Lung (tissue), 12 donors: ENCODE measurements around the gene HIKESHI. TPM values are rescaled to one million over a fixed set of nuclear protein-coding genes. Genes with fewer than 3 reads are reported as not detected.

Source experiments
- ATAC-seq: fragments of 200-7000 bp; cut with Tn5 transposase; one replicate; pipeline ENCODE4 v1.9.1; 2020; ENCODE audit warnings: moderate number of reproducible peaks; ENCODE audit not compliant: insufficient read depth, low FRiP score
- DNase-seq, 3 donors: peaks; one replicate each; pipeline ENCODE4 v3.0.0-alpha.2; 2013 to 2017
- H3K27ac ChIP-seq, 2 donors: one replicate each; pipeline ENCODE4 v1.5.1; 2013; ENCODE audit warnings: mild to moderate bottlenecking in 2 of 2, moderate library complexity in 2 of 2, control low read depth in 1 of 2, inconsistent platforms in 1 of 2, low read depth in 1 of 2, low read length in 1 of 2
- H3K27me3 ChIP-seq, 3 donors: one replicate each; pipeline ENCODE4 v1.5.1; 2013; ENCODE audit warnings: low read length in 2 of 3; ENCODE audit not compliant: control insufficient read depth in 3 of 3, insufficient read depth in 3 of 3
- H3K36me3 ChIP-seq, 4 donors: one replicate each; pipeline ENCODE4 v1.5.1; 2013; ENCODE audit warnings: low read length in 4 of 4, mild to moderate bottlenecking in 1 of 4, moderate library complexity in 1 of 4; ENCODE audit not compliant: control insufficient read depth in 4 of 4, insufficient read depth in 4 of 4
- H3K4me1 ChIP-seq, 5 donors: one replicate each; pipeline ENCODE4 v1.5.1; 2013; ENCODE audit warnings: low read length in 5 of 5, mild to moderate bottlenecking in 2 of 5, moderate library complexity in 1 of 5; ENCODE audit not compliant: control insufficient read depth in 5 of 5, insufficient read depth in 5 of 5
- H3K4me3 ChIP-seq: one replicate; pipeline ENCODE4 v1.5.1; 2013; ENCODE audit warnings: mild to moderate bottlenecking, control low read depth, moderate library complexity
- H3K9ac ChIP-seq, 2 donors: one replicate each; pipeline ENCODE4 v1.5.1; 2013; ENCODE audit warnings: low read length in 2 of 2, control low read depth in 1 of 2; ENCODE audit not compliant: insufficient read depth in 1 of 2
- H3K9me3 ChIP-seq, 4 donors: one replicate each; pipeline ENCODE4 v1.5.1; 2013; ENCODE audit warnings: low read length in 3 of 4, mild to moderate bottlenecking in 1 of 4, moderate library complexity in 1 of 4; ENCODE audit not compliant: control insufficient read depth in 4 of 4, insufficient read depth in 3 of 4
- WGBS, 2 donors: extraction: QIAGEN DNeasy Blood & Tissue Kit; methylation state at CpG; one replicate each; pipeline ENCODE4 v1.1.7; 2013; 5-methylcytosine and 5-hydroxymethylcytosine counted together
- polyA plus RNA-seq, 2 donors: library from polyadenylated mRNA; stranded (reverse); fragments of 200-250 nt; gene quantifications; one replicate each; pipeline ENCODE4 v1.2.1, GENCODE V29; 2013
- total RNA-seq, 2 donors: library from RNA; depleted of rRNA in 1 of 2; stranded (reverse); fragments of >200 nt in 1 of 2; gene quantifications; one replicate each; pipeline ENCODE4 v1.2.1, GENCODE V29; 2014 to 2021
- TF ChIP-seq, protein P1 (sequence below): IDR thresholded peaks from 2 replicates; pipeline ENCODE4 v1.5.1; 2012; ENCODE audit warnings: mild to moderate bottlenecking; ENCODE audit errors: control extremely low read depth, extremely low read depth
- donor health status: control.
- donor health status: control.
- donor health status: Bipolar disorder and iron deficiency.
- donor health status: healthy.
- donor health status: DM: yes; HTN: yes; CAD: no.

The HIKESHI gene
- total and polyA plus RNA-seq, 4 donors = 27.0 to 37.1 (median 32.6) TPM

DNA sequence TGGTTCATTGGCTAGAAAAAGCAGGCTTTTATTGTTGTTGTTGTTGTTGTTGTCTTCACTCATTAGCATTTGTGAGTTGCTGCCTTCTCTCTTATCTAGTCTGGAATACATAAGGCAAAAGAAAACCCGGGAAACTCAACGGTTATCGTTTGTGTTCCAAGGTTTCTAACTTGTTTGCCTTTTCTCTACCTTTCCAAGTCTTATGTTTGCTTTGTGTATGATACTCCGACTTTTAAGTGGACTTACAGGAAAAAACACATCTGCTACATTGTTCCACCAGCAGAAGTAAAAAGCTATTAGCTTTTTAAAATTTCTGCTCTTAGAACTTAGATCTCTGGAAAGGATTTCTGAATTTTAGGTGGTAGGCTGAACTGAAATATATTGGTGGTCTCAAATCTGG, 27.0 kb upstream of the HIKESHI start:
- Histone ChIP-seq H3K9ac (no peak overlapping the region), H3K36me3 (peaks cover 4 to 30% (median 14%) of the 10 kb centered on the region in 4 donors), H3K27ac (no peak overlapping the region), H3K27me3 (no peaks in the 10 kb centered on the region), H3K4me3 (no peak overlapping the region), H3K9me3 (no peaks in the 10 kb centered on the region), H3K4me1 (peaks cover 0 to 6% (median 2%) of the 10 kb centered on the region in 5 donors)
- no peak for DNase-seq
- ATAC-seq = no peak
- TF ChIP-seq, protein P1, sequence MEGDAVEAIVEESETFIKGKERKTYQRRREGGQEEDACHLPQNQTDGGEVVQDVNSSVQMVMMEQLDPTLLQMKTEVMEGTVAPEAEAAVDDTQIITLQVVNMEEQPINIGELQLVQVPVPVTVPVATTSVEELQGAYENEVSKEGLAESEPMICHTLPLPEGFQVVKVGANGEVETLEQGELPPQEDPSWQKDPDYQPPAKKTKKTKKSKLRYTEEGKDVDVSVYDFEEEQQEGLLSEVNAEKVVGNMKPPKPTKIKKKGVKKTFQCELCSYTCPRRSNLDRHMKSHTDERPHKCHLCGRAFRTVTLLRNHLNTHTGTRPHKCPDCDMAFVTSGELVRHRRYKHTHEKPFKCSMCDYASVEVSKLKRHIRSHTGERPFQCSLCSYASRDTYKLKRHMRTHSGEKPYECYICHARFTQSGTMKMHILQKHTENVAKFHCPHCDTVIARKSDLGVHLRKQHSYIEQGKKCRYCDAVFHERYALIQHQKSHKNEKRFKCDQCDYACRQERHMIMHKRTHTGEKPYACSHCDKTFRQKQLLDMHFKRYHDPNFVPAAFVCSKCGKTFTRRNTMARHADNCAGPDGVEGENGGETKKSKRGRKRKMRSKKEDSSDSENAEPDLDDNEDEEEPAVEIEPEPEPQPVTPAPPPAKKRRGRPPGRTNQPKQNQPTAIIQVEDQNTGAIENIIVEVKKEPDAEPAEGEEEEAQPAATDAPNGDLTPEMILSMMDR = no peak
- whole genome bisulfite sequencing, 2 donors = 66 to 80% methylated on average over 4 of the region's 4 CpGs

DNA sequence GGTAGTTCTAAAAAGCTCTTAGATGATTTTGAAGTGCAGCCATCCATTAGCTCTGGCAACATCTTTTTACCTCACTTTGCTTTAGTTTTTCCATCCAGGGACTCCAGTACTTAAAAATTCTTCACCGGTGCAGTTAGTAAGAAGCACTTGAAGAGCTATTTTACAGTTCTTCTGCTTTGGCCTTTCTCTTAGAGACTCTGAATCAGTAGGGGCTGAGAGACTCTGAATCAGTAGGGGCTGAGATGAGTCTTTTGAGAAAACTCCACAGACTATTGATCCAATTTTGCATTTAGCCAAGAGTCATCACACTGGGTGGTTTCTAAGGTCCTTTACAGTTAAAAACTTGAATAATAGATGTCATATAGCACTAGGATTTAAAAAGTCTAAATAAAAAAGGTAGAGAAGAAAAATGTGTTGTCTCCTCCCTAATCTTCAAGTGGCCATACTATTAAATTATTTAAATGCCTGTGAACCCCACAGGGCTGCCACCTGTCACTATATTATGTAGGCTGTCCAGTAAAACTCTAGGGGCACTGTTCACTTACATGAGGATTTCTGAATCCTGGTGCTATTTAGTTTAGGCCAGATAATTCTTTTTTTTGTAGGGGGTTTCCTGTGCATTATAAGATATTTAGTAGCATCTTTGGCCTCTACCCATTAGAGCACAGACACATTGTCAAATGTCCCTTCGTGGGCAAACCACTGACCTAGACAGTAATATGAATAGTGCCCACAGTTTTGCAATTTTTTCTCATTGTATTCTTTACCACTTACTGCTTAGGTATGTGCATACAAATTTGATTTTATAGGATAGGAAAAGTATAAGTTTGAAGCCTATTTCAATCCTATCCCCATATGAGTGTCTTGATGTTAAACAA, 26.3 kb upstream of the HIKESHI start:
- TF ChIP-seq, protein P1 = no peak
- Histone ChIP-seq H3K9me3 (no peaks in the 10 kb centered on the region), H3K36me3 (peaks cover 4 to 28% (median 13%) of the 10 kb centered on the region in 4 donors), H3K4me1 (peaks cover 0 to 6% (median 2%) of the 10 kb centered on the region in 5 donors), H3K27me3 (no peaks in the 10 kb centered on the region), H3K4me3 (no peak overlapping the region), H3K27ac (no peak overlapping the region), H3K9ac (no peak overlapping the region)
- no peak for DNase-seq
- no peak for ATAC-seq
- 80 to 96% methylated on average over 2 of the region's 2 CpGs for WGBS, 2 donors

DNA sequence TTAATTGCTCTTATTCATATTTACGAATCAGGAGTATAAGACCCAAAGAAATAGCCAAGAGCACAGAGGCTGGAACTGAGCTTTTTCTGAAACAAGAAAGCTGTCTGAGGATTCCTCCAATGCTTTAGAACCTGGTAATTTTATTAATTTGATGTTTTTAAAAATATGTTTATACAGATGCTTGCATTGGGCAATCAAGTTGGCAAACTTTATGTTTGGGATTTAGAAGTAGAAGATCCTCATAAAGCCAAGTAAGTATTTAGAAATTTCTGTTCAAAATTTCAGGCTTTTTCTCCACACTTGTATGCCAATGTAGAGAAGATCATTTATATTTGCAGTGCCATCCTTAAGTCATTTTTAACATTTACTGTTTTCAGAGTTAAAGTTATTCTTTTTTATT, 24.3 kb upstream of the HIKESHI start:
- TF ChIP-seq, protein P1 = no peak
- Histone ChIP-seq H3K4me3 (no peak overlapping the region), H3K9me3 (no peaks in the 10 kb centered on the region), H3K4me1 (peaks cover 0 to 6% (median 2%) of the 10 kb centered on the region in 5 donors), H3K36me3 (peaks cover 4 to 28% (median 13%) of the 10 kb centered on the region in 4 donors), H3K9ac (no peak overlapping the region), H3K27me3 (no peaks in the 10 kb centered on the region), H3K27ac (no peak overlapping the region)
- 72 to 89% methylated on average over 1 of the region's 1 CpG for WGBS, 2 donors
- ATAC-seq = no peak
- DNase-seq = no peak
